AG04449 (cell line): Measurements from ENCODE around the gene SCRT2.

Source experiments
- CTCF ChIA-PET: fragments of 350-600 bp; formaldehyde crosslinking; extraction: SDS; loops from one replicate; lab custom pipeline; 2021; ENCODE audit warnings: antibody characterized with exemption; lab: Yijun Ruan, JAX
- POLR2A ChIA-PET: fragments of 400-600, 350-600 bp; formaldehyde crosslinking; extraction: SDS; loops from one replicate; lab custom pipeline; 2020; ENCODE audit warnings: antibody characterized with exemption, inconsistent platforms; lab: Yijun Ruan, JAX
- DNase-seq: peaks from one replicate; pipeline ENCODE4 v3.0.0-alpha.2; 2010; ENCODE audit warnings: low read depth, low spot score
- H3K4me3 ChIP-seq: 2 replicates; pipeline ENCODE4 v1.5.1; 2011; ENCODE audit warnings: low read depth, mild to moderate bottlenecking, control low read depth, low read length
- CTCF ChIP-seq: IDR thresholded peaks from one replicate; pipeline ENCODE4 v1.5.1; 2011; ENCODE audit warnings: mild to moderate bottlenecking, moderate library complexity, low read length, control low read depth, inconsistent platforms; ENCODE audit not compliant: insufficient read depth; ENCODE audit errors: missing control alignments

SCRT2 gene

GRCh38 chr20:703426-703825 lies 27.8 kb upstream of the SCRT2 start:
- CTCF ChIA-PET, result interaction anchor here (1.1 kb wide), 1 partner anchor 141 kb away, joined by 3 read pairs; no protein-coding TSS in a partner anchor
- H3K4me3 ChIP-seq, result no peak overlapping the region
- no peak for TF ChIP-seq CTCF
- DNase-seq, result no peak
- POLR2A ChIA-PET, result no interaction called here

GRCh38 chr20:703006-703405 lies 27.4 kb upstream of the SCRT2 start:
- ChIA-PET CTCF (interaction anchor here (1.1 kb wide), 1 partner anchor 141 kb away, joined by 3 read pairs; no protein-coding TSS in a partner anchor), POLR2A (no interaction called here)
- TF ChIP-seq CTCF, result no peak
- H3K4me3 ChIP-seq, result no peak overlapping the region
- DNase-seq, result no peak

DNA sequence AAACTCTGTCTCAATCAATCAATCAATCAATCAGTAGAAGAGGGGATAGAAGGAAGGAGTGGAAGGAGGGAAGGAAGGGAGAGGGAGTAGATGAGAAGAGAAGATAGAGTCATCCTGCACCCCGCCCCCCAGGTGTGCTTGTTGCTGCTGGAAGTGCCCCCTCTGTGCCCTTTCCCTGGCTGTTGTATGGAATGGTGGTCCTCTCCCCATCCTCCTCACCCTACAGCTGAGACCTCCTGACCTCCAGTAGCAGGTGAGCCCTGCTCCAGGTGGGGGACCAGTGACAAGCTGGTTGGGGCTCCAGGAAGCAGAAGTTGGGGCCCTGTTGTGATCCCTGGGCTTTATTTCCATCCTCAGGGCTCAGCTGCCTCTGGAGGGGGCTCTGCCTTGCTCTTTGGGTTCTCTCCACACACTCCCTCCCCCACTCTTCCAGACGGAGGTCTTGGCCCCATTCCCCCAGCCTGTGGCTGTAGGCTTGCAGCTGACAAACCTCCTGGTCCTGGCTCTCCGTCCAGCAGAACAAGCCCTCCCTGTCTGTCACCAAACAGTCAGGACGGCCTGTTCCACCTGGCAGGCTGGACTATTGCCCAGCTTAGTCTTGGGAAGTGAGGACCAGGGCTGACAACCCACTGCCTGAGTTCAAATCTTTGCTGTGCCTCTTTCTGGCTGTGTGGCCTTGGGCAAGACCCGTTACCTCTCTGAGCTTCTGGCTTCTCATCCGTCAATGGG lies 26.0 kb upstream of the SCRT2 start:
- no peak overlapping the region for H3K4me3 ChIP-seq
- POLR2A ChIA-PET, result no interaction called here
- DNase-seq, result no peak
- TF ChIP-seq CTCF, result no peak
- CTCF ChIA-PET, result no interaction called here

GRCh38 chr20:699811-700338 lies 24.3 kb upstream of the SCRT2 start:
- no peak for TF ChIP-seq CTCF
- no peak for DNase-seq
- CTCF ChIA-PET, result interaction anchor here (1.2 kb wide), 2 partner anchors 28 to 40 kb away, joined by 5 read pairs; no protein-coding TSS in a partner anchor
- POLR2A ChIA-PET, result no interaction called here
- H3K4me3 ChIP-seq, result no peak overlapping the region

DNA sequence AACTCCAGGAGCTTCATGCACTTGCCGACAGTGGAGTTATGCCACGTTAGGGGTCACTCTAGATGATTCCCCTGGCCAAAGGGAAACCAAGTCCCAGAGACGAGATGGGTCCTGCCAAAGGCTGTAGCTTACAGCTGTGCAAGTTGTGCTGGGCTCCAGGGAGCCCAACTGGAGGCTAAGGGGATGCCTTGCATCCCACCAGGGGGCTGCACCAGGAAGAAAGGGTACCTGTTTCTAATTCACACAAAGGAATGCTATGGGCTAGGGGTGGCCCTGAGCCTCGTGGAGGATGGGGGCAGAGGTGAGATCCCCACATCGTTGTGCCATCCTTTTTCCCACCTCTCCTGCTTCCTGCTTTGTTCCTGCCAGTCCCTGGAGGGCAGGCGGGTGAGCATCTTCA lies 23.7 kb upstream of the SCRT2 start:
- DNase-seq, result no peak
- ChIA-PET CTCF (no interaction called here), POLR2A (no interaction called here)
- H3K4me3 ChIP-seq, result no peak overlapping the region
- TF ChIP-seq CTCF, result no peak

- ChIA-PET POLR2A (no interaction called here), CTCF (no interaction called here)
- no peak overlapping the region for H3K4me3 ChIP-seq
- no peak for TF ChIP-seq CTCF
- no peak for DNase-seq
These were observed 22.7 kb upstream of the SCRT2 start for GRCh38 chr20:698276-698675.
